ENCODE data around the gene CEP70. TPM values are rescaled to one million over a fixed set of nuclear protein-coding genes. Genes with fewer than 3 reads are reported as not detected.

Gene CEP70
- total and polyA plus RNA-seq, 2 of the 13 experiments (the other 11 are each of a cell fraction or from before 2014, with no cell fraction given): 4.0 to 22.3 TPM

- TF ChIP-seq TRIM22 (IDR thresholded peaks at IDR 0.05) (no peak), ZNF224 (CRISPR knock-in tag; IDR thresholded peaks at IDR 0.05) (no peak), GFI1 (CRISPR knock-in tag; IDR thresholded peaks at IDR 0.05; ENCODE audit: borderline replicate concordance) (no peak), ZNF546 (CRISPR knock-in tag; conservative IDR thresholded peaks at IDR 0.05) (0 out of 2 replicates have a peak, but pooled peaks have one; percentile 50), EP300 (IDR thresholded peaks at IDR 0.05; ENCODE audit: low read depth in 2 of 2, low read length in 2 of 2) (0 out of 4 replicates have a peak, but pooled peaks of 1 of the 2 experiments have one; percentile 17), EP300 (CRISPR knock-in tag; IDR thresholded peaks at IDR 0.05; ENCODE audit: borderline replicate concordance) (peak; percentile 32; the same call in 1 of the 2 replicates), ZNF263 (CRISPR knock-in tag; IDR thresholded peaks at IDR 0.05) (no peak), NRL (CRISPR knock-in tag; IDR thresholded peaks at IDR 0.05; ENCODE audit: borderline replicate concordance) (peak; percentile 86), ZNF530 (CRISPR knock-in tag; IDR thresholded peaks at IDR 0.05; ENCODE audit: low read depth) (0 out of 2 replicates have a peak, but pooled peaks have one; percentile 30), AKNA (CRISPR knock-in tag; IDR thresholded peaks at IDR 0.05; ENCODE audit: borderline replicate concordance) (peak; percentile 29; the same call in 1 of the 2 replicates), ZNF18 (CRISPR knock-in tag; IDR thresholded peaks at IDR 0.05; ENCODE audit: insufficient replicate concordance) (peak; percentile 67), ZNF256 (CRISPR knock-in tag; conservative IDR thresholded peaks at IDR 0.05) (no peak), ZGPAT (CRISPR knock-in tag; IDR thresholded peaks at IDR 0.05) (peak; percentile 67; the same call in 1 of the 2 replicates), BCL6 (CRISPR knock-in tag; IDR thresholded peaks at IDR 0.05) (no peak), ZNF672 (CRISPR knock-in tag; IDR thresholded peaks at IDR 0.05) (no peak), CENPT (CRISPR knock-in tag; IDR thresholded peaks at IDR 0.05; ENCODE audit: low read depth) (peak; percentile 77), CTCF (CRISPR knock-in tag; IDR thresholded peaks at IDR 0.05) (peak; percentile 16; the same call in 1 of the 2 replicates)
Measured at GRCh38 chr3:138608322-138609135, 14.5 kb upstream of the CEP70 start, which contains the start of gene FAIM (continued).
